GM19455 (cell line): Measurements from ENCODE around the gene ELMO1.

Source experiments
- ATAC-seq: cut with Tn5 transposase; IDR thresholded peaks from one replicate; pipeline ENCODE4 v1.9.1; 2021; ENCODE audit not compliant: unreplicated experiment

Gene ELMO1

DNA sequence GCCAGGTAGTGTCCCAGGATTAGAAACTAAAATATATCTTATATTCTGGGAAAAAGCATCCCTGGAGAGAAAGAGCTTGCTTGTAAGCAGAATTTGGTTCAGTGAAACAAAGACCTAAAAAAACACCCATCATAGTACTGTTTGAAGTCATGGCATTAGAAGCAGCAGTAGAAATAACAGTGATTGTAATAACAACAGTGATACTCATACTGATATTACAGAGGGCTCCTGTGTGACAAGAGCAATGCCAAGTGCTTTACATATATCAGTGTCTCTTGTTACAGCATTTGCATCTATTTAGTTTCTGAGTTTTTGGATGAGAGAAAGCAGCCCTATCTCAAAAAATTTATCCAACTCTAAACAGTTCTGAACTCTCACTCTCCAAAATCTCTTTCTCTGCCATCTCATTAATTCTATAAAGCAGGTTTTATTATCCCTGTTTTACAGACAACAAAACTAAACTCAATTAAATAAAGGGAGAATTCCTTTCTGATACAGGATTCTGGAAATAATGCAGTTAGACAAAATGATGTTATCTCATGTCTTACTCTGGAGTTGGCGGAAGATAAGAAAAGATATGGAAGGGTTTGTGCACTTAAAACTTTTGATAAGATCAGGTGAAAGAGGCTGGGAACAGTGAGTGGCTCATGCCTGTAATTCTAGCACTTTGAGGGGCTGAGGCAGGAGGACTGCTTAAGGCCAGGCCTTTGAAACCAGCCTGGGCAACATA lies 577.9 kb downstream of the ELMO1 start:
- ATAC-seq = no peak

DNA sequence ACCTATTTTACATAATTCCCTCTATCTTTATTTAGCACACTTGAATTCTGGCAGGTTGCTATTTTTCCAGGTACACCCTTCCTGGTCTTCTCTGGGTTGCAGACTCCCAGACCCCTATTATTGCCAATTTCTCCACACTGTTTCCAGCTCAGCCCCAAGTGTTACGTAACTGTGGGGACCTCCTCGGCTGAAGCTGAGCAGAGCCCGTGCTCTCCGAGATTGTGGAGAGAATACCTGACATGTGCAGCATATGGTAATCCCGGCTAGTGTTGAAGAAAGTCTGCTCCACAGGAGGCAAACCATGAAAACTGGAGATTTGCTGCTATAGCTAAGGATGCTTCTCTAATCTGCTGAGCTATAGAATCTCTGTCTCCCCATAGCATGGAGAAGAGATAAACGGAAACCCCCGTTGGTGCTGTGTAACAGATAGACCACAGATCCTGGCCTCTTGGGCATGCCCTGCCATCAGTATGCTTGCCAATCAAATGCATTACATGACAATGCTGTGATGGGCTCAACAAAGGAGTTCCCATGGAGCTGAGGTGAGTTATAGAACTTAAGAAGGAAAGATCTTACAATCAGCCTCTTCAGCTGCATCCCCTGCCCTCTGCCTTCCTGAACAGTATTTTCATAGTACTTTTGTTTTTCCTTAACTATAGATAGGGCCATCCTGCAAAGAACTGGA lies 579.8 kb downstream of the ELMO1 start:
- no peak for ATAC-seq

DNA sequence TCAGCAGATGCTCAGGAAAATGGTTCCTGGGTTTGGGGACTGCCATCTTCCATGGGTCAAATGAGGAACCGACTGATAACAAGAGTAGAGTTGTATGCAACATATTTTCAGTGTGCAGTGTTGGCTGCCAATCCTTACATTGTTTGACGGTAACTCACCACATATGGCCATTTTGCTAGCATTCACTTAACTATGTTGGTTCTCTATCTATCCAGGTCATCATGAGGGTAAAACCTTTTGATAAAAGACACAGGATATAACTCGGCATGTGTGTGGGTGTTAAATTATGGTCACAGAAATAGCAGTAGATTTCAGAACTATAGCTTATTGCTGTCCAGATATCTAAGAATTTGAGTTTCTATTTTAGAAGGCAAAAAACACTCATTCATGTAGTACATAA lies 583.6 kb downstream of the ELMO1 start:
- no peak for ATAC-seq

DNA sequence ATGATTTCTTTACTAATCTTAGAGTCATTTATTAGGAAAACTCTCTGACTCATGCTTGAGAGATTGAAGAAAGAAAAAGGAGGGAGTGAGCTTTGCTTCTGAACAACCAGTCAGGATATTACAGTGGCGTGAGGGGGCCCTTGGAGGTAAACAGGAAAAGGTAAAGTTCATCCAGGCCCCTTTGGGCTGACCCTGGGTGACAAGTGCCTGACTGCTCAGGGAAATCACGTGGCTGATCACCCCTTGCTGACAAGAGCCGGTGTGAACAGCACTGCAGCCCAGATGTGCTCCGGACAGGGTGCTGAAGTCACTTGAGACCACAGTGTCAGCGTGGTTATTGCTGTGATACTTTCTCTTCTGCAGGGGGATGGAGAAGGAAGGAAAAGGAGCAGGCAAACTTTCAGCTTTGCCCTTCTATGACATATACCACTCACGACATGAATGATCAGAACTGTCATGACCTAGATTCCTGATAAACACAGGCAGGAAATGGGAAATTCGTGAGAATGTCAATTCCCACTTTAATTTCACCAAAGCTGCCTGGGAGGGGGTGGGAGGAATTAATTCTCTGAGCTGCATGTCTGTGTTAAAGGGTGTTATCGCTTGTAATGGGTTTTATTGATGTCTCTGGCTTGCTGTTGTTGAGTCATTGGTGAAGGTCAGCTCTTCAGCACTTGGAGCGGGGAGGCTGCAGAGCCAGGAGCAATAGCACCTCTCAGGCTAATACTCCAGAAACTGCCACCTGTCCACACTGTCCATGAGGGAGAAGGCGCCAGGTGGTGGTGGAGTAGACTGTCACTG lies 584.6 kb downstream of the ELMO1 start:
- no peak for ATAC-seq

DNA sequence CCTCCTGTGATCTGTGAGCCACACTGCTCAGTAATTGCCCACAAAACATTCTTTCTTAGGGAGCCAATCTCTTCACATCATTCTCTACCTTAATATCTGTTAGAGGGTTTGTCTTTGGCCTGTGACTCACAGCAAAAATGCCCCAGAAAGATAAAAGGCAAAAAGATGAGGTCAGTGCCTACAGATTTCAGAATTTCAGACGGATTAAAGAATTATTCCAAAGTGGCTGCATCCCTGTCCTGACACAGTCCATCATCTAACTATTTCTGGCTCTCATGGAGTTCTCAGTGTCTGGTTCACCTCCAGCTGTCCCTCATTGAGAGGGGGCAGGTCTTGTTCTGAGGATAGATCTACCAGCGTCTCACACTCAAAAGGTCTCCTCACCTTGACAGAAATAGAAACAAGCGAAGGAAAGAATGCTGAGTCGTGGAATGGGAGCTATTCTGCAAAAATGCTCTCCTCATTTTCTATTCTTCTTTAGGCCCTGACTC lies 585.8 kb downstream of the ELMO1 start:
- no peak for ATAC-seq

DNA sequence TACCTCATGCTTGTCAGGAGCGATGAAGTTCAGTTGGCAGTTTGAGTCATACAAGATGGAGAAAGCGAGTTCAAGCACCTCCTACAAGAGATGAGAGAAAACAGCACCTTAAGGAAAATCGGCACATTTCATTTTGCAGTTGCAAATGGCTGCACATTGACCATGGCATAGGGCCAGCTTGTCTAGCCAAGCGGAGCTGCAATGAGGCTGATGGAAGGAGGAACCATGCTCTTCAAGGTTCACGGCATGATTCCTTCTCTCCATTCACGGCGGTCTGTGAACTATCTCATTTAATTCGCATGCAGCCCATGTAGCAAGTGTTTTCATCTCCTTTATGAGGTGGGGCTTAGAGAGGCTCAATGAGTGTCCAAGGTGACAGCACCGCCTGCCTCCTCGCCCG lies 587.0 kb downstream of the ELMO1 start:
- ATAC-seq = no peak

DNA sequence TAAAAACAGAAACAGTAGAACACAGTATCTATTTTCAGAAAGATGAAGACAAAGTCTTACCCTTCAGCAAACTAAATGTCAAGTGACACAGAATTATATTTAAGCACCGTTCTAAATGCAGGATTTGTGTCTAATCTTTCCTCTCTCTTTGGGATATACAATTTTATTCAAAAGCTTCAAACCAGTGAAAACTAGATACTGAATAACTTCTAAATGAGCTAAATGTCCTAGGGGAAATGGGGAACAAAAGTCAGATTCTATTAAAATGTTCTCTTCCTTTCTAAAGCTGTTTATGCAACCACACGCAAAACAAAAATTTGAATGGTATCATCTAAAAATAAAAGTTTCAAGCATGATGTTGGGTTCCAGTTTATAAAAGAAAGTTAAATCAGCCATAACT lies 588.0 kb downstream of the ELMO1 start:
- no peak for ATAC-seq

DNA sequence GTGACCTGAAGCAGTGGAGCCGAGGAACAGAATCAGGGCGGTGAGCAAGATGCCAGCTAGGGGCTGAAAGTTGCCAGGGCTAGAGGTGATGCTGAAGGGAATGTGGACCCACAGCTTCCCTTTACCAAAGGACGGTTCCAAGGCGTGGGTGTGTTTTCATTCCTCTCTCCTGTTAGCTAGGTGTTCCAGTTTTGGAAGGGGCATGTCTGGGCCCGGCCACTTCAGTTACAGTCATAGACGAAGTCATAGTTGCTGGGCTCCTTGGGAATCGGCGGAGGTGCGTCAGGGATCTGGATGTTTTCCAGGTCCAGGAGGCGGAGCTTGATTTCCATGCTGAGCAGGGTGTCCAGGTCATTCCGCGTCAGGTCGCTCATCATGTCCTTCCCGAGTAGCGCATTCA lies 593.3 kb downstream of the ELMO1 start:
- ATAC-seq = no peak

DNA sequence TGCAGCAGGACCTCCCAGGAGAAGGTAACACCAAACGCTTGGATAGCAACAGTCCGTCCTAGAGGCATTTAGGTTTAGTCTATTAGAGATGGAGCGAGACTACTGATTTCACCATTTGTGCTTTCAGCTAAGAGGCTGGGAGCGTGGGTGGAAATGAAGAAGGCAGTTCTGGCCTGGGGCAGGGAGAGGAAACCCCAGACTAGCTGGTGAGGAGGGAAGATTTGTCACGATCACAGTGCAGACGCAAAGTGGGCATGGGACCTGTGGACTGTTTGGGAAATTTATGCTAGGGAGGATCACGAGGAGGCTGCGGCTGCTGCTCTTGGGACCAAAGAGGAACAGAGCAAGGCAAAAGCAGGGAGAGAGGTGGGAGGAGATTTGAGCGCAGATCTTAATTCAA lies 594.0 kb downstream of the ELMO1 start:
- no peak for ATAC-seq

DNA sequence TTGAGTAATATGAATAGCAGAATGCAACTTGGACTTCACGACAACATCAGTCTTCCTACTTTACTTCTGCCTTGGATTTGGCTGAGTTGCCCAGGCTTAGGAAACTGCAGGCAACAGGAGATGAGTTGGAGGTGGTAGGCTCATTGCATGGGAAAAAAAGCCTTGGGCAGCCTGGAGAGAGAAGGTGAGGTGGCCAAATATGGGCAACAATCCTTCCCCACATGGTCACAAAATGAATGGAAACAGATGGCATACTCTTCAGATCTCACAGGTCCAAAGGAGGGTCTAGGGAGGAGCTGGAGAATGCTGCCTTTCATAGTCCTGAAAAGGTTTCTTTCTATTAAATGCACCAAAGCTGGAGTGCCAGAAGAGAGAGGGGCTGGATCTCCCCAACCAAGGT lies 595.7 kb downstream of the ELMO1 start:
- ATAC-seq = no peak

DNA sequence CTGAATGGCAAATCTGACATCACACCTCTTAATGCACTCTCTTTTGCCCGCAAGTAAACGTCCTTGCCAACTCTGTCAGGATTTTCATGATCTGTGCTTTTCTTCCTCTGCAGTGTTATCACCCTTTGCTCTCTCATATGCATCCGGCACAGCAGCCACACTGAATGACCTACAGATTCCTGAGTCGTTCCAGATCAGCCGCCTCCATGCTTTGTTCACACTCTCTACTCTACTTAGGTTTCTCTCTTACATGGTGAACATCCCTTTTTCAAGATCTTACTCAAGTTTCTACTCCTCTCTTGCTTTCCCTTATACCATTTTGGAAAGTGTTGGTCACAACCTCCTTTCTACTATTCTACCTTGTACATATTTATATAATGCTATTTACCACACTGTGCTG lies 596.6 kb downstream of the ELMO1 start:
- no peak for ATAC-seq

DNA sequence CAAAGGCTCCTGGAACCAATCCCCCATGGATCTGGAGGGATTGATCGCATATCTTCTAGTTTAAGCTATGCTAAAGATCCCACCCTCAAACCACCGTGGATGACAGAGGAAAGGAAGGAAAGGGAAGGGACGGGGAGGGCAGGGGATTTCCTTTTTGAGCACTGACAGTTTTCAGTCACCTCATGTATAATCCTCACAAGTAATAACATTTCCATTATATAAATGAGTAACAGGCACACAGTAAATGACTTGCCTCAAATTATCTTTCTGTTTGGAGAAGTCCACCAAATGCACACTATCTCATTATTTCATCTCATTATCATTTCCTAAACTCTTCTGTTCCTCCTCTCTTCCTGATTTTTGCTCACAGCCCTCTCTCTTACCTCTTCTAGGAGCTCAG lies 597.3 kb downstream of the ELMO1 start:
- no peak for ATAC-seq

DNA sequence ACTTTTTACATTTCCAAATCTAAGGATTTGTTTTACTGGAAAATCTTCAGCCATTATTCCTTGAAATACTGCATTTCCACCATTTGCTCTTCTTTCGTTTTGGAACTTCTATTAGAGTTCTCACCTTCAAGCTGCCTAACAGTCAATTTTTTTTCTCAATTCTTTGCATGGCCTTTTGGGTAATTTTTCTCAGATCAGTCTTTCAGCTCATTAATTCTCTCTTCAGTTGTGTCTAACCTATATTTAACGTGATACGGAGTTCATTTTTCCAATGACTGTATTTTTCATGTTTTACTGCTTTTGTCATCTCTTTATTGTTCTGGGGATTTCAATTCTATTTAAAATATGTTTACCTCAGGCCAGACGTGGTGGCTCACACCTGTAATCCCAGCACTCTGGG lies 600.7 kb downstream of the ELMO1 start:
- ATAC-seq = no peak

DNA sequence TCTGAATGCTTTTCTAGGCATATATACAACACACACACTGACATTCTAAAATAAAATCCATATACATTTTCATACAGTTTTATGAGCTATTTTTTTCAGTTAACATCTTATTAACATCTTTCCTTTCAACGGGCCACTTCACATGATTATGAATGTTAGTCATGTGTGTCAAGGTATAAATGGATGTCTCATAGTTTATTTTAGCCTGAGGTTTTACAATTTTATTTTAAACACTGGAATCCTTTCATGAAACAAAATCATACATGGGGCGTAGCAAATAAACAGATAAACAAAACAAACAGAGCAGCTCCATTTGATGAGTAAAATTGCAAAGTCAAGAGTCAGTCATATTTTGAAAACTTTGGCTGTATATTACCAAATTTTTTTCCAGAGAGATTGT lies 604.3 kb downstream of the ELMO1 start:
- ATAC-seq = no peak

DNA sequence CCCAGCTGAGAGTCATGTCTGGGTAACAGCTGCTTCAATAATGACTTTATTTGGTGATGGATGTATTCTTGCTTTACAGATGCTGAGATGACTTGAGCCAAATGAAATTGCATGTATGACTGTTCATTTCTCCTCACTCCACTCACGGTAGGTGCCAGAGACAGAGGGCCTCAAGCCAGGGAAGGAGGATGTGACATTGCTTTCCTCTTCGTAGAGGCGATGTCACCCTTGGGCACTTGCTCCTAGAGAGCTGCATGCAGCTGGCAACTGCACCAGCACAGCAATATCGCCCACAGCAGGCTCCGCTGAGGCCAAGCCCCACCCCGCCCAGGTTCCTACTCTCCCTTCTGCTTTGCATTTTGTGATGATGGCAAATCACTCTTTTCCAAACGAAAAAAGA lies 607.8 kb downstream of the ELMO1 start:
- no peak for ATAC-seq

DNA sequence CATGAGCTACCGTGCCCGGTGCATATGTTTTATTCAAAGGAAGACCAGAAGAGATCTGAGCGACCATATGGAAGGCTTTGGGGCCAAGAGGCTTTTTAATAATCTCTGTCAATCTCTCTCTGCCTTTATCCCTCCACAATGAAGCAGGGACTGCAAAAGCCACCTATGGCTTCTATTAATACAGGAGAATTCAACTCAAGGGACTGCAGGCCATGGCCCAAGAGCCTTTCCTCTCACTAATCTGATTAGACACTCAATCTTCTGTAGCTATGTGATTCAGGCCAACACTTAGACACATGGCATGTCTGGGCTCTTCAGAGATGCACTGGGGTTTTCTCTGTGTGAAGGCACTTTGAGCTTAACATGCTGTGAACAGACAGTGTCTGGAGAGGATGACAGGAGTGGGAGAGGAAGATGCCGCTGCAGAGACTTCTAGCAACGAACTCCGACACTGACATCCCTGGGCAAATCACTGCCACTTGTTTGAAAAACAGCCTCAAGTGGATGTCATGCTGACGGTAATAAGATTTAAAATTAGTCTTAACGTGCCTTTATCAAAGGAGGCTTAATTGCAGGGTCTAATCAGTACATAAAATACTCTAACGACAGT lies 609.9 kb downstream of the ELMO1 start:
- ATAC-seq = no peak

DNA sequence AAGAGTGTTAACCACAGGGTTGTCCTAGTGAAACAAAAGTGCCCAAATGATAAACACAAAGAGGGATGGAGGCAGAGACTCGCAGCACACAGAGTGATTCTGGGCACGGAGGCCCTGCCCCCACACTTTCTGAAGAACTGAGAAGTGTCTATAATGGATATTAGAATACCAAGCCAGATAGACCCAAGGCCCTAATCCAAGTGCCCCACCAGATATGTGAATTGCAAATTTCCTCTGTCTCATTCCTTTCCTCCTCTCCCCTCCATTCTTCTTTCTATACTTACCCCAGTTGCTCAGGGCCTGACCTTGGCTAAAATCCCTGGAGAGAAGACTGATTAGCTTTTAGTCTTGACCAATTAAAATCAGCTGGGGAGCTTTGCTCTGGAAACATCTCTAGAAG lies 617.6 kb downstream of the ELMO1 start:
- ATAC-seq = no peak

DNA sequence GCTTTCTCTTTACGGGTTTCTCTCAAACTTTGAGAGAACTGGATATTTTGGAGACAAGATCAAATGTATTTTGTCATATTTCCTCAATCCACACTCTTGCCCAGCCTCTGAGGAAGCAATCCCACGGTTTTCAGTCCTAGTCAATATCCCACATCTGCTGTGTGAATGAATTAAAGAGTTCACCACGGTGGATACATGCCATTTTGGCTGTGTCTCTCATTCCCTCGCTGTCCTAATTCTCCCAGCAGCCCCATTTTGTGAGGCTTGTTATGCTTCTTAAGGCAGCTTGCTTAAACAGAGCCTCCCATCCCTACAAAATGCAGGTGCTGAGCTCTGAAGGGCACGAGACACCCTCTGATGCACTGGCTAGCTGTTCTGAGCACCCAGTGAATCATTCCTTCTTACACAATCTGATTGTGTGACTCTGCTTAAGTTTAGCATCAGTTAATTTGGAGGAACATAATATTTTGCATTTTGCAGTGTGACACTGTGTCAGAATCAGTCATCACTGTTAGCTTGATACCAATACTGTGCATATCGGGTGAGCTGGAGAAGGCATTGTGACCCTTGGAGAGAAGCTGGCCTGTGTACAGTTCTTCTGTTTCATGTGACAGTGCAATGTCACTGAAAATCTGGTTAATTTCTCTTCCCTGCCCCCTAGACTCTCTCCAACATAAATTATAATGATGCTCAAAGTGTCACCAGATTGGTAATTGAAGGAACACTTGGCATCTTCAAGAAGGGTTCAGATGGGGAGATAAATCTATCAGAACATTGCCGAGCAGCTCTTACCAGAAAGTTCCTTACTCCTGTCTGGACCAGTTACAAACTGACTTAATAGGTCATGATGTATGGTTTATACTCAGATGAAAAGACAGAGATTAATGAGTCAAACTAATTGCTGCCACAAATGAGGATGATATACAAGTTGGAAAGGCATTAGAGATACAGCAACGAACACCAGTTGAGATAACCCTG lies 620.6 kb downstream of the ELMO1 start:
- no peak for ATAC-seq

DNA sequence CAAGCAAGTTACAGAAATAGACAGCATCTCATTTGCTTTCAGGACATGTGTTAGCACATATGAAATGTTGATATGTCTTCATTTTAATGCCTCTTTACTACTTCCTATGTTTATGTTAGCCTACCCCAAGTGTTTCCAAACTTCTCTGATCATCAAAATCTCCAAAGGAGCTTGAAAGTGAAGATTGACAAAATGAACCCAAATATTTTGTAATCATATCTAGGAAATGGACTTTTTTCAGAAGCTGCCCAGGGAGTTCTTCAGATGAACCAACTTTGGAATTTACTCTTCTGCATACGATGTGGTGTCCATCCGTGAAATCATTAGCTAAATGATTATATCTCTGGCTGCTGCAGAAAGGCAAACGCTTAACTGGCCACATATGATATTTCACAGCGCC lies 623.2 kb downstream of the ELMO1 start:
- ATAC-seq = no peak

DNA sequence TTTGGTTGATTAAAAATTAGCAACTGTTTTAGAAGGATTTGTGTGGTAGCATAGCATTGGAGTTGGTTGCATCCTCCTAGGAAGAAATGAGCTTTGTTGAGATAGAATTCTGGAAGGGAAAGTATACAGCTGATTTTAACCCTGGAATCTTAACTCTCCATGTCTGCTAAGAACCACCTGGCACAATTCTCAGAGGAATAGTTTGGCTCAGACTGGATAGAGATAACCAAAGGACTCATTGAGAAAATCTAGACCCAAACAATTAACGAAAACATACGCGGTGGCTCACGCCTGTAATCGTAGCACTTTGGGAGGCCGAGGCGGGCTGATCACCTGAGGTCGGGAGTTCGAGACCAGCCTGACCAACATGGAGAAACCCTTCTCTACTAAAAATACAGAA lies 625.3 kb downstream of the ELMO1 start:
- ATAC-seq = no peak
